Cardiac atrium fibroblast (primary cell): ENCODE data around the gene TPI1. TPM values are rescaled to one million over a fixed set of nuclear protein-coding genes. Genes with fewer than 3 reads are reported as not detected.

Source experiments
- total RNA-seq: library from RNA; depleted of rRNA; stranded (reverse); fragments of >200 nt; gene quantifications from 2 replicates; pipeline ENCODE4 v1.2.3, GENCODE V29; 2015

TPI1 gene
- total RNA-seq = 2,290 and 2,319 TPM in 2 replicates

GRCh38 chr12:6867413-6868210 lies at the start of gene TPI1:
Gene TPI1, plus strand, starts transcription at chr12:6867531. Its CDS starts 36 bp downstream, at chr12:6867567.

GRCh38 chr12:6821591-6822425 lies 45.5 kb upstream of the TPI1 start, which contains the start of gene GPR162:
Gene GPR162, plus strand, starts transcription at chr12:6821821. Its CDS starts 2,078 bp downstream, at chr12:6823899.

GRCh38 chr12:6827982-6828780 lies 39.1 kb upstream of the TPI1 start, which contains the start of gene P3H3:
Gene P3H3, plus strand, starts transcription at chr12:6828407. Its CDS starts 34 bp downstream, at chr12:6828441.

GRCh38 chr12:6840761-6841515 lies 26.4 kb upstream of the TPI1 start, which contains the start of gene GNB3:
Gene GNB3, plus strand, starts transcription at chr12:6840925. Its CDS starts 363 bp downstream, at chr12:6841288.

GRCh38 chr12:6851153-6851920 lies 16.0 kb upstream of the TPI1 start, which contains the start of gene CDCA3:
Gene CDCA3, minus strand, starts transcription at chr12:6851286. Its CDS starts 334 bp downstream, at chr12:6850952.

GRCh38 chr12:6851921-6852650 lies 15.2 kb upstream of the TPI1 start, which contains the start of gene USP5:
Gene USP5, plus strand, starts transcription at chr12:6852150. Its CDS starts 30 bp downstream, at chr12:6852180.

GRCh38 chr12:6873094-6874014 lies 6.0 kb downstream of the TPI1 start, which contains the start of gene SPSB2:
Gene SPSB2, minus strand, starts transcription at chr12:6873303. Its CDS starts 402 bp downstream, at chr12:6872901.

GRCh38 chr12:6904280-6905276 lies 37.2 kb downstream of the TPI1 start, which contains the start of gene LRRC23:
Gene LRRC23, plus strand, starts transcription at chr12:6904822. Its CDS starts 812 bp downstream, at chr12:6905634.

GRCh38 chr12:6914246-6914946 lies 47.1 kb downstream of the TPI1 start, which contains the start of gene ENO2:
Gene ENO2, plus strand, starts transcription at chr12:6914580. Its CDS starts 1,253 bp downstream, at chr12:6915833.

Other genes with a start within 250 kb of the TPI1 start
- not detected in 2 replicates for gene LPAR5, start 231.6 kb upstream of the TPI1 start, total RNA-seq
- gene ACRBP, start 220.1 kb upstream of the TPI1 start, total RNA-seq = 0.32 TPM in 1 of 2 replicates, not detected in the other
- 20.8 and 26.9 TPM in 2 replicates for gene ING4, start 204.4 kb upstream of the TPI1 start, total RNA-seq
- gene ZNF384, start 178.2 kb upstream of the TPI1 start, total RNA-seq = 25.1 and 33.4 TPM in 2 replicates
- not detected in 2 replicates for gene PIANP, start 166.7 kb upstream of the TPI1 start, total RNA-seq
- 85.7 and 96.7 TPM in 2 replicates for gene COPS7A, start 143.5 kb upstream of the TPI1 start, total RNA-seq
- gene MLF2, start 114.4 kb upstream of the TPI1 start, total RNA-seq = 194 and 295 TPM in 2 replicates
- gene PTMS, start 101.2 kb upstream of the TPI1 start, total RNA-seq = 162 and 171 TPM in 2 replicates
- gene LAG3, start 95.0 kb upstream of the TPI1 start, total RNA-seq = 0.16 TPM in 1 of 2 replicates, not detected in the other
- 2.6 and 2.9 TPM in 2 replicates for gene CD4, start 78.0 kb upstream of the TPI1 start, total RNA-seq
- gene GPR162, start 45.7 kb upstream of the TPI1 start, total RNA-seq = 2.6 and 7.0 TPM in 2 replicates
- 33.7 and 53.1 TPM in 2 replicates for gene P3H3, start 39.1 kb upstream of the TPI1 start, total RNA-seq
- 2.5 TPM in 1 of 2 replicates, not detected in the other for gene GNB3, start 26.6 kb upstream of the TPI1 start, total RNA-seq
- 8.3 and 16.2 TPM in 2 replicates for gene CDCA3, start 16.2 kb upstream of the TPI1 start, total RNA-seq
- gene USP5, start 15.4 kb upstream of the TPI1 start, total RNA-seq = 48.9 and 59.5 TPM in 2 replicates
- gene SPSB2, start 5.8 kb downstream of the TPI1 start, total RNA-seq = 2.4 and 3.8 TPM in 2 replicates
- 7.2 and 8.1 TPM in 2 replicates for gene LRRC23, start 37.3 kb downstream of the TPI1 start, total RNA-seq
- 35.2 and 59.6 TPM in 2 replicates for gene ENO2, start 47.0 kb downstream of the TPI1 start, total RNA-seq
- 11.5 and 19.7 TPM in 2 replicates for gene ATN1, start 60.4 kb downstream of the TPI1 start, total RNA-seq
- gene RNU7-1, start 76.3 kb downstream of the TPI1 start, total RNA-seq = not detected in 2 replicates
- gene C12orf57, start 76.5 kb downstream of the TPI1 start, total RNA-seq = 260 and 364 TPM in 2 replicates
- gene PTPN6, start 83.8 kb downstream of the TPI1 start, total RNA-seq = under 0.01 TPM in 1 of 2 replicates, not detected in the other
- 224 and 241 TPM in 2 replicates for gene PHB2, start 103.1 kb downstream of the TPI1 start, total RNA-seq
- 20.4 and 34.0 TPM in 2 replicates for gene EMG1, start 103.4 kb downstream of the TPI1 start, total RNA-seq
- gene LPCAT3, start 150.9 kb downstream of the TPI1 start, total RNA-seq = 26.4 and 29.3 TPM in 2 replicates
- gene C1S, start 193.2 kb downstream of the TPI1 start, total RNA-seq = 143 and 352 TPM in 2 replicates
- gene C1R, start 224.9 kb downstream of the TPI1 start, total RNA-seq = 266 and 542 TPM in 2 replicates
- gene C1RL, start 241.7 kb downstream of the TPI1 start, total RNA-seq = 37.0 and 126 TPM in 2 replicates